H1 (cell line): ENCODE results near the gene UBE2E2. TPM values are rescaled to one million over a fixed set of nuclear protein-coding genes. Genes with fewer than 3 reads are reported as not detected.

Experiments
- CTCF ChIA-PET: fragments of 300-600 bp; sonication (Branson Sonifier 250); formaldehyde crosslinking; loops from one replicate; lab custom pipeline; 2021; ENCODE audit not compliant: partially characterized antibody; lab: Charles Lee
- POLR2A ChIA-PET: fragments of 300-600 bp; sonication (Branson Sonifier 250); formaldehyde crosslinking; loops from one replicate; lab custom pipeline; 2021; ENCODE audit warnings: inconsistent platforms; ENCODE audit not compliant: partially characterized antibody; lab: Charles Lee
- DNase-seq, 2 experiments: peaks; one replicate each; pipeline versions ENCODE4 v3.0.0 to v3.0.0-alpha.2; 2010 to 2022; ENCODE audit warnings: low spot score in 2 of 2, low read depth in 1 of 2, mixed read lengths in 1 of 2
- FAIRE-seq: peaks from 2 replicates; lab custom pipeline; 2011; peaks lifted over from hg19 to GRCh38; lab: Jason Lieb, UNC
- H2AFZ ChIP-seq: 2 replicates; pipeline ENCODE4 v1.8.1; 2012; ENCODE audit warnings: low read length, inconsistent platforms
- H2AK5ac ChIP-seq: 2 replicates; pipeline ENCODE4 v1.6.1; 2013; ENCODE audit warnings: low read depth, low read length
- H2BK120ac ChIP-seq: replicated peaks from 2 replicates; pipeline ENCODE3; 2013; ENCODE audit warnings: low read depth, low read length, inconsistent platforms
- H2BK12ac ChIP-seq: 2 replicates; pipeline ENCODE4 v1.6.1; 2013; ENCODE audit warnings: low read depth, low read length
- H2BK15ac ChIP-seq: 2 replicates; pipeline ENCODE4 v1.6.1; 2013; ENCODE audit warnings: low read length
- H2BK20ac ChIP-seq: 2 replicates; pipeline ENCODE4 v1.6.1; 2013; ENCODE audit warnings: low read length
- H2BK5ac ChIP-seq: 2 replicates; pipeline ENCODE4 v1.6.1; 2013; ENCODE audit warnings: low read depth, low read length
- H3K14ac ChIP-seq: 2 replicates; pipeline ENCODE4 v1.6.1; 2013; ENCODE audit warnings: inconsistent platforms; ENCODE audit not compliant: insufficient read length
- H3K18ac ChIP-seq: 2 replicates; pipeline ENCODE4 v1.6.1; 2013; ENCODE audit warnings: low read length; ENCODE audit errors: extremely low read depth
- H3K23ac ChIP-seq: 2 replicates; pipeline ENCODE4 v1.6.1; 2013; ENCODE audit warnings: inconsistent platforms; ENCODE audit not compliant: insufficient read length
- H3K23me2 ChIP-seq: 2 replicates; pipeline ENCODE4 v1.6.1; 2013; ENCODE audit warnings: low read depth, low read length
- H3K27ac ChIP-seq: 2 replicates; pipeline ENCODE4 v1.6.1; 2011; ENCODE audit warnings: low read depth, low read length, inconsistent platforms
- H3K27me3 ChIP-seq, 4 experiments: replicated peaks in 1 of 4; 1 replicate in 1 of 4; 2 replicates in 3 of 4; pipeline versions ENCODE4 v1.6.1 to v1.8.1; 2011 to 2013; ENCODE audit warnings: low read length in 3 of 4, mild to moderate bottlenecking in 3 of 4, inconsistent platforms in 2 of 4, mixed read lengths in 2 of 4, moderate library complexity in 1 of 4; ENCODE audit not compliant: control insufficient read depth in 3 of 4, insufficient read depth in 3 of 4; ENCODE audit errors: extremely low read depth in 1 of 4
- H3K36me3 ChIP-seq, 4 experiments: 2 replicates each; pipeline versions ENCODE4 v1.6.1 to v1.8.1; 2011 to 2013; ENCODE audit warnings: mild to moderate bottlenecking in 4 of 4, low read length in 3 of 4, moderate library complexity in 2 of 4, control low read depth in 1 of 4, inconsistent platforms in 1 of 4; ENCODE audit not compliant: insufficient read depth in 4 of 4, control insufficient read depth in 2 of 4
- H3K4ac ChIP-seq: replicated peaks from 2 replicates; pipeline ENCODE3; 2013; ENCODE audit warnings: low read length, low read depth, mixed read lengths, inconsistent platforms; ENCODE audit not compliant: insufficient read length
- H3K4me1 ChIP-seq, 4 experiments: replicated peaks in 1 of 4; 1 replicate in 1 of 4; 2 replicates in 3 of 4; pipeline versions ENCODE4 v1.6.1 to v1.8.1; 2011 to 2013; ENCODE audit warnings: low read length in 3 of 4, inconsistent platforms in 2 of 4, mixed read lengths in 1 of 4; ENCODE audit not compliant: insufficient read depth in 4 of 4, control insufficient read depth in 3 of 4
- H3K4me2 ChIP-seq, 2 experiments: 2 replicates each; pipeline versions ENCODE4 v1.6.1 to v1.8.1; 2011 to 2013; ENCODE audit warnings: low read depth in 2 of 2, low read length in 2 of 2, control low read depth in 1 of 2, inconsistent platforms in 1 of 2, mild to moderate bottlenecking in 1 of 2; ENCODE audit not compliant: insufficient read depth in 1 of 2
- H3K4me3 ChIP-seq, 4 experiments: fragments of 200-600, 300-600 bp in 1 of 4; sonication (generic), shearing (Covaris generic), sonication (Bioruptor Twin) in 1 of 4; 2 replicates each; pipeline versions ENCODE4 v1.5.1 to v1.8.1; 2011 to 2016; ENCODE audit warnings: low read length in 4 of 4, low read depth in 3 of 4, control low read depth in 2 of 4, inconsistent platforms in 2 of 4, mild to moderate bottlenecking in 2 of 4, mixed read lengths in 1 of 4, moderate library complexity in 1 of 4; ENCODE audit not compliant: insufficient read depth in 2 of 4; ENCODE audit errors: extremely low read depth in 1 of 4
- H3K56ac ChIP-seq: replicated peaks from 2 replicates; pipeline ENCODE3; 2013; ENCODE audit warnings: low read depth, mild to moderate bottlenecking, mixed read lengths, low read length, inconsistent platforms; ENCODE audit not compliant: insufficient read length
- H3K79me1 ChIP-seq: 2 replicates; pipeline ENCODE4 v1.6.1; 2013; ENCODE audit warnings: low read depth, low read length, control low read depth
- H3K79me2 ChIP-seq, 2 experiments: 2 replicates each; pipeline versions ENCODE4 v1.6.1 to v1.8.1; 2012 to 2013; ENCODE audit warnings: low read length in 2 of 2, mild to moderate bottlenecking in 2 of 2, inconsistent platforms in 1 of 2; ENCODE audit not compliant: insufficient read depth in 2 of 2, control insufficient read depth in 1 of 2
- H3K9ac ChIP-seq, 4 experiments: replicated peaks in 1 of 4; 1 replicate in 1 of 4; 2 replicates in 3 of 4; pipeline versions ENCODE4 v1.6.1 to v1.8.1; 2011 to 2013; ENCODE audit warnings: low read depth in 3 of 4, low read length in 3 of 4, control low read depth in 2 of 4, mild to moderate bottlenecking in 2 of 4, moderate library complexity in 2 of 4, inconsistent platforms in 1 of 4; ENCODE audit errors: extremely low read depth in 1 of 4
- H3K9me3 ChIP-seq, 2 experiments: 2 replicates each; pipeline versions ENCODE4 v1.6.1 to v1.8.1; 2012 to 2013; ENCODE audit warnings: mild to moderate bottlenecking in 2 of 2, moderate library complexity in 2 of 2, control low read depth in 1 of 2, inconsistent platforms in 1 of 2, low read depth in 1 of 2, low read length in 1 of 2, mixed read lengths in 1 of 2; ENCODE audit not compliant: insufficient read depth in 2 of 2
- H4K20me1 ChIP-seq, 2 experiments: replicated peaks in 1 of 2; 2 replicates each; pipeline versions ENCODE3 to v1.8.1; 2011 to 2013; ENCODE audit warnings: inconsistent platforms in 2 of 2, low read length in 2 of 2, mild to moderate bottlenecking in 1 of 2; ENCODE audit not compliant: insufficient read depth in 2 of 2, control insufficient read depth in 1 of 2
- H4K5ac ChIP-seq: 2 replicates; pipeline ENCODE4 v1.6.1; 2013; ENCODE audit warnings: low read length, low read depth, mixed read lengths, inconsistent platforms; ENCODE audit not compliant: insufficient read length
- H4K8ac ChIP-seq: 2 replicates; pipeline ENCODE4 v1.8.0; 2013; ENCODE audit warnings: mild to moderate bottlenecking, moderate library complexity, low read length, inconsistent platforms; ENCODE audit not compliant: insufficient read depth; ENCODE audit errors: extremely low read depth
- H4K91ac ChIP-seq: replicated peaks from 2 replicates; pipeline ENCODE3; 2013; ENCODE audit warnings: low read length, mixed read lengths, inconsistent platforms; ENCODE audit not compliant: insufficient read length
- ASH2L ChIP-seq: fragments of 200-600, 300-600 bp; sonication (generic); IDR thresholded peaks from one replicate; pipeline ENCODE4 v1.7.1; 2017; ENCODE audit warnings: low read length
- BACH1 ChIP-seq: IDR thresholded peaks from 2 replicates; pipeline ENCODE4 v1.6.1; 2012; ENCODE audit warnings: low read length, improper control_type of control experiment
- CHD2 ChIP-seq: IDR thresholded peaks from 2 replicates; pipeline ENCODE4 v1.6.1; 2012; ENCODE audit warnings: low read length, improper control_type of control experiment
- HDAC2 ChIP-seq, 2 experiments: fragments of 300-600 bp in 1 of 2; sonication (generic) in 1 of 2; IDR thresholded peaks; 2 replicates each; pipeline ENCODE4 v1.6.1; 2011 to 2012; ENCODE audit warnings: low read depth in 2 of 2, low read length in 2 of 2, mild to moderate bottlenecking in 2 of 2, moderate library complexity in 2 of 2, borderline replicate concordance in 1 of 2, inconsistent platforms in 1 of 2
- KDM5A ChIP-seq: fragments of 200-600 bp; IDR thresholded peaks from 2 replicates; pipeline ENCODE4 v1.7.1; 2012; ENCODE audit warnings: mild to moderate bottlenecking, low read length, inconsistent platforms, mixed read lengths
- MAFK ChIP-seq: IDR thresholded peaks from 2 replicates; pipeline ENCODE4 v1.6.1; 2012; ENCODE audit warnings: low read depth, mild to moderate bottlenecking, improper control_type of control experiment, low read length
- PHF8 ChIP-seq: fragments of 200-600 bp; sonication (generic); conservative IDR thresholded peaks from 2 replicates; pipeline ENCODE4 v1.7.1; 2012; ENCODE audit warnings: low read depth, mild to moderate bottlenecking, inconsistent platforms, low read length, moderate library complexity
- POU5F1 ChIP-seq: IDR thresholded peaks from 2 replicates; pipeline ENCODE4 v1.6.1; 2011; ENCODE audit warnings: low read depth, mild to moderate bottlenecking, low read length, moderate library complexity
- RAD21 ChIP-seq, 2 experiments: IDR thresholded peaks in 1 of 2; conservative IDR thresholded peaks in 1 of 2; 2 replicates each; pipeline ENCODE4 v1.6.1; 2011; ENCODE audit warnings: low read depth in 2 of 2, low read length in 2 of 2, improper control_type of control experiment in 1 of 2, inconsistent platforms in 1 of 2, mild to moderate bottlenecking in 1 of 2, moderate library complexity in 1 of 2
- RFX5 ChIP-seq: IDR thresholded peaks from 2 replicates; pipeline ENCODE4 v1.6.1; 2011; ENCODE audit warnings: low read depth, low read length, improper control_type of control experiment, borderline replicate concordance
- SIRT6 ChIP-seq: IDR thresholded peaks from one replicate; pipeline ENCODE4 v1.7.1; 2012; ENCODE audit warnings: low read length, inconsistent platforms
- TEAD4 ChIP-seq: IDR thresholded peaks from 2 replicates; pipeline ENCODE4 v1.6.1; 2012; ENCODE audit warnings: low read depth, low read length, inconsistent platforms, mixed read lengths
- WGBS, 2 experiments: shearing (Covaris generic) in 1 of 2; methylation state at CpG; one replicate each; pipeline versions ENCODE4 v1.1.6 to v1.1.7; 2013 to 2015; ENCODE audit warnings: low lambda C conversion rate in 2 of 2, mixed read lengths in 2 of 2, inconsistent platforms in 1 of 2, low coverage in 1 of 2, missing lambda C conversion rate in 1 of 2; ENCODE audit not compliant: insufficient replicate concordance in 2 of 2, insufficient coverage in 1 of 2, insufficient read length in 1 of 2; ENCODE audit errors: extremely low coverage in 1 of 2, missing lambda C conversion rate in 1 of 2; 5-methylcytosine and 5-hydroxymethylcytosine counted together
- polyA plus RNA-seq, 7 experiments: library from polyadenylated mRNA; depleted of rRNA in 3 of 7; stranded (reverse) in 5 of 7; unstranded in 2 of 7; fragments of >200 nt in 5 of 7; fragments of 200-250 nt in 2 of 7; gene quantifications; 1 replicate in 5 of 7; 2 replicates in 1 of 7; 4 replicates in 1 of 7; pipeline versions ENCODE4 v1.2.1 to v1.2.3, GENCODE V29; 2011 to 2013; ENCODE audit warnings: missing spikeins in 2 of 7, mixed read lengths in 2 of 7
- total RNA-seq: library from RNA; stranded (reverse); fragmentation: NEBNext Ultra II Directional; extraction: Animal tissue kit (Norgen Biotek cat#: 25700); gene quantifications from 2 replicates; pipeline ENCODE4 v1.2.1, GENCODE V29; 2021
- TF ChIP-seq, protein P1 (sequence below): IDR thresholded peaks from 2 replicates; pipeline ENCODE4 v1.6.1; 2011; ENCODE audit warnings: low read length, improper control_type of control experiment

Gene UBE2E2
- total and polyA plus RNA-seq, 2 of the 8 experiments (the other 6 are each of a cell fraction or from before 2014, with no cell fraction given), result 57.6 to 70.6 TPM

DNA sequence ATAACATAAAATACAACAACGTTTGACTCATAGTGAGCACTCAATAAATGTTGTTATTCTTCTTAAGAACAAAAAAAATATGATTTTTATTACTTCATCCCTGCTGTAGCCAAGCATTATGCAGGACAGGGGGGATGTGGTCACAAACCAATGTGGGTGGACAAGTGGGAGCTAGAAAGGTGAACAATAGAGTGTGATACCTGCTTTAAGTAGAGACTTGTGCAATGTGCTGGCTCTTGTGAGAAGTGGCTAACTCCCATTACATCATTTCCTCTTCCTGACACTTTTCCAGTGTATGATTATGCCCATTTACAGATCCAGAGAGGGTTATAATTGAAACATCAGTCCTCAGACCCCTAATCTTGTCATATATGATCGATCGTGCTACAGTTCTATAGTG, 193.6 kb downstream of the UBE2E2 start:
- no peaks in the 10 kb centered on the region for H3K9me3 ChIP-seq
- H4K5ac ChIP-seq, result no peak overlapping the region
- WGBS, 2 experiments, result 93% methylated on average over 3 of the region's 3 CpGs; no CpG with 5 or more reads in 1 of the 2 experiments
- 0 out of 7 replicates have a peak overlapping the region, but pooled peaks of 1 of the 4 experiments have one; percentile 8 for H3K9ac ChIP-seq
- H3K4me2 ChIP-seq, result no peak overlapping the region
- H3K18ac ChIP-seq, result no peak overlapping the region
- H3K27ac ChIP-seq, result no peak overlapping the region
- ChIA-PET CTCF (no interaction called here), POLR2A (interaction anchor here (1.6 kb wide), 1 partner anchor 10 kb away, joined by 5 read pairs; no protein-coding TSS in a partner anchor)
- H3K27me3 ChIP-seq, result no peaks in the 10 kb centered on the region
- DNase-seq, result no peak
- no peaks in the 10 kb centered on the region for H3K79me2 ChIP-seq
- H2BK20ac ChIP-seq, result no peak overlapping the region
- H3K56ac ChIP-seq, result no peak overlapping the region
- no peak overlapping the region for H3K14ac ChIP-seq
- FAIRE-seq, result no peak
- H4K91ac ChIP-seq, result no peak overlapping the region
- H2AK5ac ChIP-seq, result no peak overlapping the region
- no peaks in the 10 kb centered on the region for H3K36me3 ChIP-seq
- H2AFZ ChIP-seq, result no peak overlapping the region
- H4K20me1 ChIP-seq, result peaks cover 0 to 2% of the 10 kb centered on the region in 2 experiments
- no peak overlapping the region for H2BK5ac ChIP-seq
- H3K4me3 ChIP-seq, result no peak overlapping the region
- peaks cover 2 to 4% (median 2%) of the 10 kb centered on the region in 4 experiments; a peak in 4 of 7 replicates for H3K4me1 ChIP-seq
- H3K79me1 ChIP-seq, result no peaks in the 10 kb centered on the region
- no peak overlapping the region for H4K8ac ChIP-seq
- H2BK120ac ChIP-seq, result no peak overlapping the region
- no peak overlapping the region for H3K23ac ChIP-seq
- no peak overlapping the region for H2BK15ac ChIP-seq
- H3K4ac ChIP-seq, result no peak overlapping the region
- no peak overlapping the region for H2BK12ac ChIP-seq
- H3K23me2 ChIP-seq, result no peaks in the 10 kb centered on the region; the same call in 1 of the 2 replicates
- TF ChIP-seq POU5F1, result no peak
- TF ChIP-seq CHD2, result no peak
- TF ChIP-seq PHF8, result no peak
- no peak for TF ChIP-seq RFX5
- no peak for TF ChIP-seq SIRT6
- TF ChIP-seq KDM5A, result no peak
- no peak for TF ChIP-seq BACH1
- no peak for TF ChIP-seq ASH2L
- no peak for TF ChIP-seq MAFK
- TF ChIP-seq RAD21 (IDR thresholded peaks at IDR 0.05 in 1 of 2, conservative IDR thresholded peaks at IDR 0.05 in 1 of 2; ENCODE audit: low read depth in 2 of 2, low read length in 2 of 2), result no peak
- TF ChIP-seq TEAD4, result no peak
- TF ChIP-seq, protein P1, sequence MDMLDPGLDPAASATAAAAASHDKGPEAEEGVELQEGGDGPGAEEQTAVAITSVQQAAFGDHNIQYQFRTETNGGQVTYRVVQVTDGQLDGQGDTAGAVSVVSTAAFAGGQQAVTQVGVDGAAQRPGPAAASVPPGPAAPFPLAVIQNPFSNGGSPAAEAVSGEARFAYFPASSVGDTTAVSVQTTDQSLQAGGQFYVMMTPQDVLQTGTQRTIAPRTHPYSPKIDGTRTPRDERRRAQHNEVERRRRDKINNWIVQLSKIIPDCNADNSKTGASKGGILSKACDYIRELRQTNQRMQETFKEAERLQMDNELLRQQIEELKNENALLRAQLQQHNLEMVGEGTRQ, result no peak
- TF ChIP-seq HDAC2 (IDR thresholded peaks at IDR 0.05; ENCODE audit: borderline replicate concordance in 1 of 2, low read depth in 2 of 2, low read length in 2 of 2), result no peak
